ENCODE measurements around the gene SYNPR.
"Not testable (repeated sequence)": the region's sequence is repeated elsewhere in the genome, so short reads cannot be mapped to it uniquely, and the experiment has no call there.

GRCh38 chr3:63644928-63645781 is 367.0 kb downstream of the SYNPR start:
- TF ChIP-seq GABPA (IDR thresholded peaks at IDR 0.05; ENCODE audit: low read depth); CTCF (IDR thresholded peaks at IDR 0.05; ENCODE audit: insufficient read depth, low read length); REST (IDR thresholded peaks at IDR 0.05; ENCODE audit: insufficient replicate concordance, low read depth); POLR2AphosphoS5 (IDR thresholded peaks at IDR 0.05; ENCODE audit: low read depth); SPI1 (IDR thresholded peaks at IDR 0.05; ENCODE audit: borderline replicate concordance, low read depth): not testable (repeated sequence)

All from HL-60 (cell line).